Stimulated activated naive CD8-positive, alpha-beta T cell treated with anti-CD3 and anti-CD28 coated beads, Interleukin-15, amount 100 ng/mL, for 72 hours (primary cell): ENCODE data around the gene COL23A1.

Experiments used
- ATAC-seq: fragments of 150-1000 bp; cut with Tn5 transposase; 2 replicates; pipeline ENCODE4 v1.10.0; 2021; ENCODE audit warnings: mild to moderate bottlenecking, moderate library complexity
- DNase-seq, 2 donors: peaks; one replicate each; pipeline ENCODE4 v3.0.0; 2021 to 2022
- H3K27ac Mint-ChIP-seq, 2 donors: one replicate each; pipeline ENCODE4 v1.8.0; 2022; ENCODE audit warnings: mild to moderate bottlenecking in 2 of 2, mixed read lengths in 2 of 2, moderate library complexity in 2 of 2
- H3K27me3 Mint-ChIP-seq: one replicate; pipeline ENCODE4 v1.8.0; 2022; ENCODE audit warnings: mixed read lengths
- H3K4me1 Mint-ChIP-seq: one replicate; pipeline ENCODE4 v1.8.0; 2022; ENCODE audit warnings: mild to moderate bottlenecking, mixed read lengths
- H3K4me3 Mint-ChIP-seq, 2 donors: one replicate each; pipeline ENCODE4 v1.8.0; 2022; ENCODE audit warnings: mild to moderate bottlenecking in 2 of 2, mixed read lengths in 2 of 2, moderate library complexity in 1 of 2
- H3K9me3 Mint-ChIP-seq, 2 donors: one replicate each; pipeline ENCODE4 v1.8.0; 2022; ENCODE audit warnings: mixed read lengths in 2 of 2

Gene COL23A1

DNA sequence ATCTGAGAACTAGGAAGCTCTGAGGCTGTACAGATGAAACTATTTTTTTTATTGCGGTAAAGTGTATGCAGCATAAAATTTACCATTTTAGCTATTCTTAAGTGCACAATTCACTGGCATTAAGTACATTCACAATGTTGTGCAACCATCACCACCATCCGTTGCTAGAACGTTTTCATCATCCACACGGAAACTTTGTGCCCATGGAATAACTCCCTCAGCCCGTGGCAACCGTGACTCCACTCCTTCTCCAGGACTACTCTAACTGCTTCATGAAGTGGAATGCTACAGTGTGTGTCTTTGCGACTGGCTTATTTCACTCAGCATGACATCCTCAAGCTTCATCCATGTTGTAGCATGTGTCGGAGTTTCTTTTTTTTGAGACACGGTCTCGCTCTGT, 57.1 kb downstream of the COL23A1 start:
- no peak for DNase-seq
- H3K27me3 Mint-ChIP-seq = no peaks in the 10 kb centered on the region
- no peak for ATAC-seq
- no peaks in the 10 kb centered on the region for H3K4me1 Mint-ChIP-seq
- no peak overlapping the region for H3K4me3 Mint-ChIP-seq
- no peak overlapping the region for H3K27ac Mint-ChIP-seq
- no peaks in the 10 kb centered on the region for H3K9me3 Mint-ChIP-seq

DNA sequence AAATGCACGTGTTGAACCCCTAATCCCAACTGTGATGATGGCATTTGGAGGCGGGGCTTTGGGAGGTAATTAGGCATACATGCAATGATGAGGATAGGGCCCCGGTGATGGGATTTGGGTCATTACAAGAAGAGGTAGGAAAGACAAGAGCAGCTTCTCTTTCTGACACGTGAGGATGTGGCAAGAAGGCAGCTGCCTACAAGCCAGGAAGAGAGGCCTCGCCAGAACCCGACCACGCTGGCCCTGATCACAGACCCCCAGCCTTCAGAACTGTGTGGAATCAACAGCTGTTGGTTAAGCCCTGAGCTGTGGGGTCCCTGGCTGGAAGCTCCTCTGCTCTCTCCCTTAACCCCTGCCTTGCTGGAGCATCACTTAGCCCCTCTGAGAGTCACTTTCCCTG, 57.5 kb downstream of the COL23A1 start:
- H3K4me1 Mint-ChIP-seq = no peaks in the 10 kb centered on the region
- H3K9me3 Mint-ChIP-seq = no peaks in the 10 kb centered on the region
- peak overlapping the region in 1 of 2 donors; percentile 12 for H3K27ac Mint-ChIP-seq
- no peak for DNase-seq
- no peak for ATAC-seq
- H3K4me3 Mint-ChIP-seq = no peak overlapping the region
- no peaks in the 10 kb centered on the region for H3K27me3 Mint-ChIP-seq

DNA sequence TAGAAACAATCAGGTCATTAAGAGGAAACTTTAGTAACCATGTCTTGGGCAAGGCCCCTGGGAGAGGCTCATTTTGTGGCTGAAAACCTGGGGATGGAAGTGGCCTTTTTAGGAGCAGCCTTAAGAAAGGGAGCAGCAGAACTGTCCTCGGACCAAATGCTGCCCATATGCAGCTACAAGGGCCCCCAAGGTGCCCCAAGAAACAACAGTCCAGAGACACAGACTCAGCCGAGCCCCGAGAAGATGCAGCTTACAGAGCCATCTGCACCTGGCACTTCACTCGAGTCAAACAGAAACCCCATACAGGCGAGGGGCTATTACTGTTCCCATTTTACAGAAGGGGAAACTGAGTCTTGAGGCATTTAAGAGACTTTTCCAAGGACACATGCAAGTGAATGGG, 58.0 kb downstream of the COL23A1 start:
- Mint-ChIP-seq H3K27ac (no peak overlapping the region), H3K4me3 (no peak overlapping the region), H3K4me1 (no peaks in the 10 kb centered on the region), H3K9me3 (no peaks in the 10 kb centered on the region), H3K27me3 (no peaks in the 10 kb centered on the region)
- ATAC-seq = no peak
- DNase-seq = no peak

DNA sequence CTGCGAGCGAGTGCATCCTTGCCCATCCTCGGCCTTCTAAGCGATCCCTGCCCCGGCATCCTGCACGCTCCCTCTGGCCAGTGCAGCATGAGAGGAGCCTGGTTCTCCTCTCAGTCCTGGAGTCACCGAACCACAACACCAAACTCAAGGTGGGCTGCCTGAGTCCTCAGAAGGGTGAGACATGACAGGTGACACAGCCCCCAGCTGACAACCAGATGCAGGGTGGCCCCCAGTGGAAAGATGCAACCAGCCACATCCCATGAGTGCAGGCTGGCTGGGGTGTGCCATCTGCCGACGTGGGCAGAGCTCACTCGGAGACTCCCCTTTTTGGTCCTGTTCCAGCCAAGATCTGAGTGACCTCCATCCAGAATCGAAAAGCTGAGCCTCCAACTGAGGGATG, 58.4 kb downstream of the COL23A1 start:
- Mint-ChIP-seq H3K9me3 (no peaks in the 10 kb centered on the region), H3K27ac (no peak overlapping the region), H3K4me3 (no peak overlapping the region), H3K4me1 (no peaks in the 10 kb centered on the region), H3K27me3 (no peaks in the 10 kb centered on the region)
- ATAC-seq = no peak
- DNase-seq = no peak

DNA sequence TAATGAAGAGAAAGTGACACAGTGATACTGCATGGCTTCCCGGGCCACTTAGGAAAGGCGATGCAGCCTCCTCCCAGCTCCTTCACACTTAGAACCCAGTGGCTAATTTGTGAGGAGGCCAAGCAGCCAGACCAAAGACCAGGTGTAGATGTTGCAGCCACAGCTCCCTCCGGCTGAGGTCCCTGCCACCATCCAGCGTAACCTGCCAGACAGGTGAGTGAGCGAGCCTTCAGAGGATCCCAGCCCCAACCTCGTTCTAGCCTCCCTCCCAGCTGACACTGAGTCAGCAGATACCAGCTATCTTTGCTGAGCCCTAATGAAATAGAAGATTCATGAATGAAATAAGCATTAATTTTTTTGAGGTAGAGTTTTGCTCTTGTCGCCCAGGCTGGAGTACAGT, 59.7 kb downstream of the COL23A1 start:
- no peak overlapping the region for H3K27ac Mint-ChIP-seq
- H3K9me3 Mint-ChIP-seq = no peaks in the 10 kb centered on the region
- ATAC-seq = no peak
- DNase-seq = no peak
- no peaks in the 10 kb centered on the region for H3K27me3 Mint-ChIP-seq
- H3K4me1 Mint-ChIP-seq = no peaks in the 10 kb centered on the region
- no peak overlapping the region for H3K4me3 Mint-ChIP-seq

DNA sequence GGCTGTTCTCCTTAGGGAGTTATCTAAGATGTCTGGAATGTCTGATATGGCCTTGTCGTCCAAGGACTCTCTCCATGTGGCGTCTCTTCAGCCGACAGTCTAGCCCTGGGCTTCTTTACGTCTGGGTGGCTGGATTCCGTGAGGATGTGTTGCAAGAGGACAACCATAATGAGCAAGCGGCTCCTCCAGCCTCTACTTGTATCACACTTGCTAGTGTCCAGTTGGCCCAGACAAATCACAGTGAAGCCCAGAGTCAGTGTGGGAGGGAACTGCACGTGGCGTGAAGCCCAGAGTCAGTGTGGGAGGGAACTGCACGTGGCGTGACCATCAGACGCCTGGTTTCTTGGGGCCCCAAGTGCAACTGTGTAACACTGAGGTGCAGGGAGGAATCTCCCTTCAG, 61.1 kb downstream of the COL23A1 start:
- no peak for ATAC-seq
- Mint-ChIP-seq H3K4me3 (no peak overlapping the region), H3K4me1 (no peaks in the 10 kb centered on the region), H3K27me3 (no peaks in the 10 kb centered on the region), H3K27ac (no peak overlapping the region), H3K9me3 (no peaks in the 10 kb centered on the region)
- no peak for DNase-seq

DNA sequence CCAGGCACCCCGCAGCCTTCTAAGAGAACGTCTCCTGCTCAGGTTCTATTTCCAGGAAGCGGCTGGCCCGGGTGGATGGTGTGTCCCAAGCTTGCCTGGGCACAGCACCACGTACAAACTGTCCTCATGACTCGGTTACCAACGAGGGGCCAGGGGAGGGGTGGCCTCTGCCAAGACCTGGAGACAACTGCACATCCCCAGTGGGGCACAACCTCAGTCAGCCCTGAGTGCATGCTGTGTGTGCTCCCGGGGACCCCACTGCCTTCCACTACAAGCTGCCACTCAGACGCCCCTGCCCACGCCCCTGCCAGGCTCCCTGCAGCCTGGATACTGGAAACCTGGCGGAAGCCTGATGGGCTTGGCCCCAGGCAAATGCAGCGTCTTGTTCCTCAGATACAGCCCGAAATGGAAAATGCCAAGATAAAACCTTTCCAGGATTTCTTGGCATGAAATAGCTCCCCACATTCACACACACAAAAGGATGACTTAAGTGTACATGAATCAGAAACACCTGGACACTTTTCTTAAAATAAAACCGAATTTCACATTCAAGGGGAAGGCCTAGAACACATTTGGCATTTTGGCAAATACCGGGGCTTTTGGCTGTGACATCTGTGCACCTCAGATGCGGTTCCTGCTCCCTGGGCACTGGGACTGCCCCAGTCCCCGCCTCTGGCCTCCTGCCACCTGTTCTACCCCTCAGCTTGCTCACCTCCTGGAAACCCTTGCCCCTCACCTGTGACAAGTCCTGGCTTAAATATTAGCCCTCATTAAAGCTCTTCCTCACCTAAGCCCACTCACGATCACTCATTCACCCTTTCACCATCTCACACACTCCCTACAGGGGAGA, 62.5 kb downstream of the COL23A1 start:
- Mint-ChIP-seq H3K4me3 (no peak overlapping the region), H3K27ac (peak overlapping the region; percentile 71 to 76), H3K4me1 (no peaks in the 10 kb centered on the region), H3K27me3 (no peaks in the 10 kb centered on the region), H3K9me3 (no peaks in the 10 kb centered on the region)
- DNase-seq (no peak), ATAC-seq (peak; percentile 31)

DNA sequence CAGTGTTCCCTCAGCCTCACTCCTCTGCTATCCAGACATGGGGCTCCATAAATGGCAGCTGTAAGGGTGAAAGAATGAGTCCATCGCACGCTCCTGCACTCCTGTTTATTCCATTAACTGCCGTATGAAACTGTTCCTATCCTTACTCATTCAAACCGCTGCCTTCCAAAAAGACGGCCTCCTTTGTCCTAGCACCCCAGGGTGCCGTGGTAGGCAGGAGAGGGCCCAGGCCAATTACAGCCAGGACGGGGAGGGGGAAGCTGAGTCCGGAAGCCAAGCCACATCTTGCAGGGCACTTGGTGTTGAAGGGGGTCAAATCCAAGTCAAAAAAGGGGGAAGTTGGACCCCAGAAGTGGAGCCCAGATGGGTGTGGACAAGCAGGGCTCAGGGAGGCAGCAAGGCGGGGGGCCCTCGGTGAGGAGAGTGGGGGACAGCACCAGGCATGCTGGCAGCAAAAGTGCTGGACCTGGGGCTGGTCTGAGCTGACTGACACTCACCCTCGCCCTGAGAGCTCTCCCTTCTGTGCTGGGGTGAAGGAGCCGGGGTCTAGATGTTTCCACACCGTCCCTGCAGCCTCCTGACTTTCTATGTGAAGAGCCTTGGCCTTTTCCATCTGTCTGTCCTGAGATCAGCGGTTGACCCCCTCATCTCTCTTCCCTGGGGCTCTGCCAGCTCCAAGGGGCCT, 63.3 kb downstream of the COL23A1 start:
- Mint-ChIP-seq H3K27ac (peak overlapping the region in 1 of 2 donors; percentile 76), H3K4me1 (no peaks in the 10 kb centered on the region)
- DNase-seq = no peak

DNA sequence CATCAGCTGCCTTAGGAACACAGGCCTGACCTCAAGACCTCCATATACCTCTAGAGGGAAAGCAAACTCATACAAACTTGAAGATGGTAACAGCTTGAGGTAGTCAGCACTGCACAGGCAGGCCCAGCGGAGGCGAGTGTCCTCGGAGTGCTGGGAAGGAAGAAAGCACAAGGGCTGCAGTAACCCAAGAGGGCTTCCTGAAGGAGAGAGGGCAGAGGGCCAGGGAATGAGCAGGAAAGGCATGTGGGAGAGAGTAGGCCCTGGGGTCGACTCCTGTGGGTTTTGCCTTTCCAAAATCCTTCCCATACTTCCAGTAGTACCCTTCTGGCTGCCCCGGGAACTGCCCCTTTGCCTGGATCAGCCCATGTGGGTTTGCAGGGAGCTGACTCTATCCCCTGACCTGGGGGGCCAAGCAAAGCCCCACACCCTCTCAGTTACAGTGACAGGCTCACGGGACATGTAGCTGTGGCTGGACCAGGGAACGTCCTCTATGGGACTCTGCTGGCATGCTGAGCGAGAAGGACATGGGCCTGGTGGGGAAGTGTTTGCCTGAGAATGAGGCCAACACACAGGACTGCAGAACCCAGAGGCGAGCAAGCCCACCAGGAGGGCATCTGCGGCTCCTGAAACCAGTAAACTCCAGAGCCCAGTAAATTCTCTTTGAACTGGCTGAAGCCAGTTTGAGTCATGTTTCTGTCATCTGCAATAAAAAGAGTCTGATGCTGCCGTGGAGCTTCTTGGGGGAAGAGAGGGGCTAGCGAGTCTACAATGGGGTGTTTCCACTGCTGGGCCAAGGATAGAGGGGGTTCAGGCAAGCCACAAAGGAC, 64.1 kb downstream of the COL23A1 start:
- DNase-seq (no peak), ATAC-seq (peak; percentile 33)
- Mint-ChIP-seq H3K4me1 (no peaks in the 10 kb centered on the region), H3K27me3 (no peaks in the 10 kb centered on the region), H3K9me3 (no peaks in the 10 kb centered on the region), H3K4me3 (no peak overlapping the region), H3K27ac (no peak overlapping the region)

More for the DNA sequence above, 63.3 kb downstream of the COL23A1 start:
- Mint-ChIP-seq H3K4me3 (no peak overlapping the region), H3K27me3 (no peaks in the 10 kb centered on the region), H3K9me3 (no peaks in the 10 kb centered on the region)
- peak; percentile 20 for ATAC-seq

DNA sequence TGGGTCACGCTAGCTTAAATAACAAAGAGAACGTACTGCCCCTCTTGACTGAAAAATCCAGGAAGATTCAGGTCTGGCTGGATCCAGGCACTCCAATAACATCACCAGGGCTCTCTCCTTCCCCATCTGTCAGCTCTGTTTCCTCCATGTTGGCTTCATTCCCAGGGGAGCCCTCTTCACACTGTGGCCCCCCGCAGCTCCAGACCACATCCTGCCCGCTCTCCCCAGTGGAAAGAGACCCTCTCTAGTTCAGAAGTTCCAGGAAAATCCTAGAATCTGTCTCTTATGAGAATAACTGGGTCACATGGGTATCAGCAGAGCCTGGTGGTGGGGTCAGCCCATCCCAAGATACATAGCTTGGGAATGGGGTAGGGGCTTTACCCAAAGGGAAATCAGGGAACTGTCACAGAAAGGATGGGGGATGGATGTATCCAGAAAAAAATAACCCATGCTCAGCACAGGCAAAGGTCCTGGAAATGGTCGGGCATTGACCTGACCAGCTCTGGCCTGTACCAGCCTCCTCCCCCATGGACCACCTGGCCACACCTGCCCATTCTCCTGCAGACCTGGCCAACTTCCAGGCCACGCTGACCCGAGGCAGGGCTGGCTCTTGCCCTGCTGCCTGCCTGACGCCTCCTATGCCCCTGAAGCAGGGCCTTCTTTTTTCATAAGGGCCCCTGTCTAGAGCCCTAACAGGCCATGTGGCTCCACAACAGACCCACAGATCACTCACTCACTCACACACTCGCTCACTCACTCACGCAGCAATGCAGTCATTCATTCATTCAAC, 65.9 kb downstream of the COL23A1 start:
- Mint-ChIP-seq H3K4me1 (no peaks in the 10 kb centered on the region), H3K27ac (no peak overlapping the region), H3K27me3 (no peaks in the 10 kb centered on the region), H3K9me3 (peaks cover 0 to 4% of the 10 kb centered on the region in 2 donors), H3K4me3 (no peak overlapping the region)
- DNase-seq (no peak), ATAC-seq (no peak)

DNA sequence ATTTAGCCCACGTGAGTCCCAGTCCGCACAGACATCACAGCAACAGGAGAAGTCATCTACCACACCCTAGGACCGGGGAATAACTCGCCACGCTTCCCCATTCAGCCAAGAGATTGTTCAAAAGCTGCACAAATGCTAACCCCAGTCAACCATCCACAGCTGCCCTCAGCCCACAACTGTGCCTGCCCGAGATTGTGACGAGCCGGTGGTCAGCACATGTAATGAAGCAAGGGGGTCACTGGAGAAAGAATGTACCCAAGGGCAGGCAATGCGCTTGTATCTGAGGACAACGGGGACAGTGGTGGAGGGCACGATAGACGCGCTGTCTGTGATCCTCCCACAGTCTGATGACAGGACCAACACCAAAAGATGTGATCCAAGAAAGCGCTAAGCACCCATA, 67.8 kb downstream of the COL23A1 start:
- no peak for ATAC-seq
- DNase-seq = no peak
- Mint-ChIP-seq H3K27ac (no peak overlapping the region), H3K27me3 (no peaks in the 10 kb centered on the region), H3K9me3 (peaks cover 0 to 4% of the 10 kb centered on the region in 2 donors), H3K4me1 (no peaks in the 10 kb centered on the region), H3K4me3 (no peak overlapping the region)

DNA sequence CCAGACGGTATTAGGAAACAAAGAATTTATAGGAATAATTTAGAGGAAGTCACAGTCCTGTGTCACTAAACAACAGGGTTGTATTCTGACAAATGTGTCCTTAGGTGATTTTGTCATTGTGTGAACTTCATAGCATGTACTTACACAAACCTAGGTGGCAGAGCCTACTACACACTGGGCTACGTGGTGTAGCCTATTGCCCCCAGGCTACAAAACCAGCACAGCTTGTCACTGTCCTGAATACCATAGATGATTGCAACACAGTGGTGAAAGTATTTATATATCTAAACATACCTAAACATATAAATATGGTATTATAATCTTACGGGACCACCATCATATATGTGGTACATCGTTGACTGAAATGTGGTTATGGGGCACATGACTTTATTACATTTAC, 69.3 kb downstream of the COL23A1 start:
- no peak for DNase-seq
- Mint-ChIP-seq H3K27ac (no peak overlapping the region), H3K4me1 (no peaks in the 10 kb centered on the region), H3K9me3 (peaks cover 0 to 4% of the 10 kb centered on the region in 2 donors), H3K4me3 (no peak overlapping the region), H3K27me3 (peaks cover 11% of the 10 kb centered on the region)
- ATAC-seq = no peak

DNA sequence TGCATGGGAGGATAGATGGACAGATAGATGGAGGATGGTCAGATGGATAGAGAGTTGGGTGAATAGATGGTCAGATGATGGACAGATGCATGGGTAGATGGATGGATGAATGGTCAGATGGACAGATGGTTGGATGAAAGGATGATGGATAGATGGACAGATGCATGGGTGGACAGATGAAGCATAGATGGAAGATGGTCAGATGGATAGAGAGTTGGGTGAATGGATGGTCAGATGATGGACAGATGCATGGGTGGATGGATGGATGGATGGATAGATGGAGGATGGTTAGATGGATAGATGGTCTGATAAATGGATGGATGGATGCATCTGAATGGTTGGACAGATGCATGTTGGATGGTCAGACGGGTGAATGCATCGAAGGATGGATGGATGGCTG, 70.4 kb downstream of the COL23A1 start:
- no peak overlapping the region for H3K27ac Mint-ChIP-seq
- H3K27me3 Mint-ChIP-seq = peaks cover 18% of the 10 kb centered on the region
- ATAC-seq = no peak
- no peaks in the 10 kb centered on the region for H3K4me1 Mint-ChIP-seq
- H3K4me3 Mint-ChIP-seq = no peak overlapping the region
- H3K9me3 Mint-ChIP-seq = peaks cover 0 to 4% of the 10 kb centered on the region in 2 donors
- DNase-seq = no peak

DNA sequence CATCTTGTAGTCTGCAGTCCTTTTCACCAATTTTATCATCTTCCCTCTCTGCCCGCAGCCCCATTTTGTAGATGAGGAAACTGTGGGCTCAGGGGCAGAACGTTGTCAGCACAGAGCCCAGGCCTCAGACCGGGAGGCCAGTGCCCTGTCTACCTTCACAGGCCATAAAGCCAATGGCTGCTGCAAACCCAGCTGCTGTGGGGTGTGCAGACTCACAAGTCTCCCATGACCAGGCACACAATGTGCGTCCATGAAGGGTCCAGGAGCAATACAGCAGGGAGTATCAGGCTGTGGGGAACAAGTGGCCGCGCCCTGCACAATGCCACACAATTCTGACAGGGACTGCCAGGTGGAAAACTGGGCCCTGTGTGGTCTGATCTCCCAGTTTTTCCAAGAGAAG, 71.0 kb downstream of the COL23A1 start:
- H3K4me3 Mint-ChIP-seq = no peak overlapping the region
- ATAC-seq = no peak
- H3K27ac Mint-ChIP-seq = no peak overlapping the region
- DNase-seq = no peak
- H3K9me3 Mint-ChIP-seq = peaks cover 0 to 4% of the 10 kb centered on the region in 2 donors
- H3K27me3 Mint-ChIP-seq = peaks cover 18% of the 10 kb centered on the region
- H3K4me1 Mint-ChIP-seq = no peaks in the 10 kb centered on the region
